HG03378 (cell line): ENCODE measurements around the gene CD226.
"Not testable (repeated sequence)": the region's sequence is repeated elsewhere in the genome, so short reads cannot be mapped to it uniquely, and the experiment has no call there.

Experiments used
- ATAC-seq: cut with Tn5 transposase; IDR thresholded peaks from one replicate; pipeline ENCODE4 v1.9.1; 2021; ENCODE audit warnings: mild to moderate bottlenecking, moderate library complexity; ENCODE audit not compliant: unreplicated experiment

The CD226 gene

DNA sequence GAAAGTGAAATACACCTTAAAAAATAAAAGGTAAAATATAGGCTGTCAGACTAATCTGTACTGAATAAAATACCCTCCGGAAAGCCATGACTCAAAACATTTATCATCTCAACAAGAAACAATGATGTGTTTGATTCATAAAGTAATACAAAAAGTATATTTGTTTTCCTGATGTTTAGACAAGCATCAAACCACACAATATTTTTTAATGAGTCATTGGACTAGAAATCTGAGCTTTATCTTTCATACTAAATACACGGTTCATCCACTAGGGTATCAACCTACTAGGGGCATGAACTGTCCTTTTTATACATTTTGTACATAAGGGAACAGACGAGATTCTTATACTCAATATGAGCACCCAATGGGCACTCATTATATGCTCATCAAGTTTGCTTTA, 31.3 kb downstream of the CD226 start:
- ATAC-seq, result no peak

- ATAC-seq, result no peak
Measured at GRCh38 chr18:69908838-69909237, 38.8 kb downstream of the CD226 start.

- ATAC-seq, result no peak
Measured at GRCh38 chr18:69906765-69907164, 40.9 kb downstream of the CD226 start.

DNA sequence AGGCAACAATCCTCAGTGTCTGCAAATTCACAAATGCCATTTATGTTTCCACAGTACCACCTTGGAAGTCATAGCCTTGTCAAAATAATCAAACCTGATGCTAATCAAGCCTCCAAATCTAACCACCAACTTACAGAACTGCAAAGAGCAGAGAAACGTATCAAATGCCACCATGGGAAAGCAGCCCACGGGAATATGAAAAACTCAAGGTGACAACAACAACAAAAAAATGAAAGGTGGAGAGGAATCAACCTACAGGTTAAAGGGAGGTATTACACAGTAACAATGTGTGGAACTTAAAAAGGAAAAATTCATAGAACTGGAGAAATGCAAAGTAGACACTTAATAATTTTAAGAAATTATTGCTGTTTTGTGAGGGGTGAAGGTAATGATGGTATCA, 46.7 kb downstream of the CD226 start:
- ATAC-seq, result no peak

- not testable (repeated sequence) for ATAC-seq
Measured at GRCh38 chr18:69899154-69899923, 48.3 kb downstream of the CD226 start.

DNA sequence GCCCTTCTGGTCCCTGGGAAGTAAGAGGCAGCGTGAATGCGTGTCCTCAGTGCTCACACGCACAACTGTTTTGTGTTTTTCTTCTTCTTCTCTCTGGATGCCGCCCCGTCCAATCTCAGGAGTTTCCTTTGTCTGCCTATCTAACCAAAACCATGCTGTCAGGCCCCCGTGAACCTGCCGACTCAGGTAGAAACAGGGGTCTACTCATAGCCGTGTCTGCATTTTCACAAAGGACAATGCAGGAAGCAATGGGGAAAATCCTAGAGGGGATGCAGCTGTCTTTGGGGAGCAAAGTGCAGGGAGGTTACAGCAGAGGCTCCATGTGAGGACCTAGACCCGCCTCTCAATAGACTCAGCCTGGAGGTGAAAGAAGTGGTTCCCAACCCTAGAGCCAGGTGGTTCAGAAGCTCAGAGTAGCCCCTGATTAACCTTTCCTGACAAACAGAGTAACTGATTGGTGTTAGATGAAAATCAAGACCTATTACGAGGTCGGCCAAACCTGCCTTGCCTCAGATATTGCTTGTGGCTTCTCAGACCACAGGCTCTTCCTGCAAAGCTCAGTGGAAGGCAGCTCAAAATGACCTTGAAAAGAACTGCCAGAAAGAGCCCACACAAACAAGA, 49.3 kb downstream of the CD226 start:
- ATAC-seq, result peak; percentile 70

GRCh38 chr18:69897397-69898108, 50.1 kb downstream of the CD226 start:
- ATAC-seq, result peak; percentile 52

- no peak for ATAC-seq
Measured at GRCh38 chr18:69895066-69896047, 52.3 kb downstream of the CD226 start.

GRCh38 chr18:69894467-69894866, 53.2 kb downstream of the CD226 start:
- no peak for ATAC-seq

GRCh38 chr18:69890558-69890957, 57.1 kb downstream of the CD226 start:
- no peak for ATAC-seq

- ATAC-seq, result no peak
Measured at GRCh38 chr18:69889009-69889408, 58.7 kb downstream of the CD226 start.

DNA sequence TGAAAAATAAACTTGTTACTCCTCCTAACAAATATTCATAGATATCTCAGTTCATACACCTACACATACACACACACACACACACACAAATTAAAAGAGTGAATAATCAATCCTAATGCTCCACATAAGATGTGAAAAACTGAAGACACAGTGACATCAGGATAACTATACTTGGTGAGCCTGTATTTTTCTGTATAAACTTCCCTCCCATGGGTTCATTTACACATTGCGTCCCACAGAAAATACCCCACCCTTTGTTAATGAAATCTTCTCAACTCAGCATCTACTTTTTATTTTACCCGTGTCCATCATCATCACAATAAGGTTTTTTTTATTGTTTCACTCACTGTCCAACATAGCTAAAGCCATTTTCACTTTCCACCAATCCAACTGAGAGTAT, 60.4 kb downstream of the CD226 start:
- no peak for ATAC-seq

GRCh38 chr18:69885841-69886531, 61.7 kb downstream of the CD226 start:
- peak; percentile 63 for ATAC-seq

GRCh38 chr18:69885355-69885754, 62.3 kb downstream of the CD226 start:
- no peak for ATAC-seq

- ATAC-seq, result no peak
Measured at GRCh38 chr18:69883781-69884180, 63.9 kb downstream of the CD226 start.

GRCh38 chr18:69882965-69883668, 64.6 kb downstream of the CD226 start:
- ATAC-seq, result peak; percentile 81

GRCh38 chr18:69880083-69880482, 67.6 kb downstream of the CD226 start:
- ATAC-seq, result no peak

DNA sequence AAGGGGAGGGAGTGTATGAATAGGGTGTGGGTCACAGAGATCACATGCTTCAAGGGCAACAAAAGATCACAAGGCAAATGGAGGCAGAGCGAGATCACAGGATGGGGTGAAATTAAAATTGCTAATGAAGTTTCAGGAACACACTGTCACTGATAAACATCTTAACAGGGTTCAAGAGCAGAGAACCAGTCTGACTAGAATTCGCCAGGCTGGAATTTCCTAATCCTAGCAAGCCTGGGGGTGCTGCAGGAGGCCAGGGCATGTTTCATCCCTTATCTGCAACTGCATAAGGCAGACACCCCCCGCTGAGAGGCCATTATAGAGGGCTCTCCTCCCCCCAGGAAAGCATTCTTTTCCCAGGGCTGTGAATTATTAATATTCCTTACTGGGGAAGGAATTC, 68.6 kb downstream of the CD226 start:
- ATAC-seq, result not testable (repeated sequence)

GRCh38 chr18:69878213-69878933, 69.3 kb downstream of the CD226 start:
- ATAC-seq, result no peak
